IMR-90 (cell line): ENCODE results near the gene EBP. TPM values are rescaled to one million over a fixed set of nuclear protein-coding genes. Genes with fewer than 3 reads are reported as not detected.
A peak's percentile ranks its signal among the peaks of the same experiment; 100 is the strongest.

Experiments used
- ATAC-seq: fragments of 200-7000 bp; cut with Tn5 transposase; 2 replicates; pipeline ENCODE4 v1.9.1; 2020; ENCODE audit warnings: low read depth, mild to moderate bottlenecking, moderate library complexity
- BruUV-seq: library from RNA; stranded (reverse); fragments of 400-500 nt; replicated peaks from 2 replicates; lab custom pipeline; 2021; lab: Mats Ljungman, UMichigan
- CTCF ChIA-PET: fragments of 300-600 bp; formaldehyde crosslinking; extraction: SDS; loops from one replicate; lab custom pipeline; 2021; ENCODE audit warnings: antibody characterized with exemption; lab: Yijun Ruan, JAX
- POLR2A ChIA-PET: fragments of 300-600 bp; sonication (Branson Sonifier 250); formaldehyde crosslinking; loops from one replicate; lab custom pipeline; 2022; ENCODE audit warnings: antibody characterized with exemption; ENCODE audit not compliant: unreplicated experiment; lab: Charles Lee
- DNase-seq: peaks from one replicate; pipeline ENCODE4 v3.0.0; 2013
- H2AFZ ChIP-seq: replicated peaks from 2 replicates; pipeline ENCODE3; 2013; ENCODE audit warnings: low read length, mild to moderate bottlenecking; ENCODE audit not compliant: poor library complexity
- H2AK5ac ChIP-seq: 2 replicates; pipeline ENCODE4 v1.6.1; 2013; ENCODE audit warnings: low read depth, low read length, inconsistent platforms
- H2AK9ac ChIP-seq: replicated peaks from 2 replicates; pipeline ENCODE3; 2013; ENCODE audit warnings: mild to moderate bottlenecking, low read depth, low read length, moderate library complexity; ENCODE audit not compliant: poor library complexity
- H2BK120ac ChIP-seq: 2 replicates; pipeline ENCODE4 v1.6.1; 2013; ENCODE audit warnings: low read depth, low read length, inconsistent platforms
- H2BK15ac ChIP-seq: 3 replicates; pipeline ENCODE4 v1.6.1; 2013; ENCODE audit warnings: low read depth, low read length, inconsistent platforms
- H2BK20ac ChIP-seq: 2 replicates; pipeline ENCODE4 v1.6.1; 2013; ENCODE audit warnings: low read depth, mild to moderate bottlenecking, inconsistent platforms, low read length, moderate library complexity
- H2BK5ac ChIP-seq: 2 replicates; pipeline ENCODE4 v1.6.1; 2013; ENCODE audit warnings: mild to moderate bottlenecking, low read depth, low read length, inconsistent platforms; ENCODE audit not compliant: poor library complexity, severe bottlenecking
- H3K14ac ChIP-seq: replicated peaks from 2 replicates; pipeline ENCODE4 v1.6.1; 2013; ENCODE audit warnings: low read depth, low read length, inconsistent platforms
- H3K18ac ChIP-seq: 2 replicates; pipeline ENCODE4 v1.6.1; 2013; ENCODE audit warnings: low read depth, low read length, control low read depth
- H3K23ac ChIP-seq: 2 replicates; pipeline ENCODE4 v1.6.1; 2013; ENCODE audit warnings: low read depth, low read length, inconsistent platforms
- H3K27ac ChIP-seq: 2 replicates; pipeline ENCODE4 v1.5.1; 2013; ENCODE audit warnings: mild to moderate bottlenecking, control low read depth, low read length; ENCODE audit not compliant: insufficient read depth
- H3K27me3 ChIP-seq: 2 replicates; pipeline ENCODE4 v1.6.1; 2013; ENCODE audit warnings: low read length; ENCODE audit not compliant: control insufficient read depth, insufficient read depth
- H3K36me3 ChIP-seq: 2 replicates; pipeline ENCODE4 v1.6.1; 2013; ENCODE audit warnings: low read length, mixed read lengths; ENCODE audit not compliant: control insufficient read depth, insufficient read depth
- H3K4ac ChIP-seq: 2 replicates; pipeline ENCODE4 v1.6.1; 2013; ENCODE audit warnings: low read depth, low read length, inconsistent platforms
- H3K4me1 ChIP-seq: 2 replicates; pipeline ENCODE4 v1.6.1; 2013; ENCODE audit warnings: low read length, mixed read lengths; ENCODE audit not compliant: control insufficient read depth, insufficient read depth
- H3K4me2 ChIP-seq: 2 replicates; pipeline ENCODE4 v1.6.1; 2013; ENCODE audit warnings: low read depth, mild to moderate bottlenecking, control low read depth, low read length, moderate library complexity
- H3K4me3 ChIP-seq: 2 replicates; pipeline ENCODE4 v1.5.1; 2013; ENCODE audit warnings: low read depth, mild to moderate bottlenecking, control low read depth, low read length, moderate library complexity; ENCODE audit not compliant: insufficient read depth
- H3K56ac ChIP-seq: 2 replicates; pipeline ENCODE4 v1.6.1; 2013; ENCODE audit warnings: low read length, inconsistent platforms; ENCODE audit not compliant: insufficient read depth; ENCODE audit errors: extremely low read depth
- H3K79me1 ChIP-seq, 2 experiments: 2 replicates each; pipeline ENCODE4 v1.6.1; 2013; ENCODE audit warnings: low read length in 2 of 2, inconsistent platforms in 1 of 2, low read depth in 1 of 2
- H3K9ac ChIP-seq: 2 replicates; pipeline ENCODE4 v1.6.1; 2013; ENCODE audit warnings: low read depth, low read length, control low read depth
- H3K9me1 ChIP-seq: 2 replicates; pipeline ENCODE4 v1.6.1; 2013; ENCODE audit warnings: low read length, inconsistent platforms; ENCODE audit not compliant: insufficient read depth
- H3K9me3 ChIP-seq: 2 replicates; pipeline ENCODE4 v1.6.1; 2013; ENCODE audit warnings: low read length; ENCODE audit not compliant: control insufficient read depth, insufficient read depth
- H4K20me1 ChIP-seq: 2 replicates; pipeline ENCODE4 v1.6.1; 2013; ENCODE audit warnings: low read length, inconsistent platforms; ENCODE audit not compliant: insufficient read depth
- H4K5ac ChIP-seq: 2 replicates; pipeline ENCODE4 v1.6.1; 2013; ENCODE audit warnings: mild to moderate bottlenecking, low read depth, low read length, control low read depth
- H4K8ac ChIP-seq, 2 experiments: 2 replicates each; pipeline ENCODE4 v1.6.1; 2013; ENCODE audit warnings: low read depth in 2 of 2, low read length in 2 of 2, control low read depth in 1 of 2, inconsistent platforms in 1 of 2
- H4K91ac ChIP-seq: 2 replicates; pipeline ENCODE4 v1.6.1; 2013; ENCODE audit warnings: low read depth, low read length, inconsistent platforms; ENCODE audit not compliant: insufficient read depth
- BHLHE40 ChIP-seq: fragments of 150-350 bp; IDR thresholded peaks from 2 replicates; pipeline ENCODE4 v1.6.1; 2016; ENCODE audit warnings: mild to moderate bottlenecking, low read depth, low read length
- CEBPB ChIP-seq: IDR thresholded peaks from 2 replicates; pipeline ENCODE4 v1.6.1; 2012; ENCODE audit warnings: low read depth, low read length, improper control_type of control experiment
- CHD1 ChIP-seq: IDR thresholded peaks from 2 replicates; pipeline ENCODE4 v1.6.1; 2012; ENCODE audit warnings: low read depth, low read length, improper control_type of control experiment
- CTCF ChIP-seq: conservative IDR thresholded peaks from 2 replicates; pipeline ENCODE4 v1.5.1; 2012; ENCODE audit warnings: mild to moderate bottlenecking, low read depth, low read length, improper control_type of control experiment
- ELK1 ChIP-seq: fragments of 150-350 bp; IDR thresholded peaks from 2 replicates; pipeline ENCODE4 v1.6.1; 2016; ENCODE audit warnings: low read depth, mild to moderate bottlenecking, low read length, moderate library complexity, borderline replicate concordance
- FOS ChIP-seq: fragments of 150-350 bp; IDR thresholded peaks from 2 replicates; pipeline ENCODE4 v1.6.1; 2016; ENCODE audit warnings: low read depth, low read length
- MAFK ChIP-seq: IDR thresholded peaks from 2 replicates; pipeline ENCODE4 v1.6.1; 2012; ENCODE audit warnings: low read depth, low read length, improper control_type of control experiment
- MAZ ChIP-seq: IDR thresholded peaks from 2 replicates; pipeline ENCODE4 v1.6.1; 2012; ENCODE audit warnings: low read depth, mild to moderate bottlenecking, low read length, improper control_type of control experiment, moderate library complexity, borderline replicate concordance
- MXI1 ChIP-seq: IDR thresholded peaks from 2 replicates; pipeline ENCODE4 v1.6.1; 2012; ENCODE audit warnings: low read depth, mild to moderate bottlenecking, low read length, moderate library complexity, borderline replicate concordance
- NFE2L2 ChIP-seq: fragments of 150-350 bp; IDR thresholded peaks from 2 replicates; pipeline ENCODE4 v1.6.1; 2016; ENCODE audit warnings: low read depth, mild to moderate bottlenecking, low read length
- POLR2A ChIP-seq: IDR thresholded peaks from 2 replicates; pipeline ENCODE4 v1.6.1; 2012; ENCODE audit warnings: mild to moderate bottlenecking, low read depth, low read length
- RAD21 ChIP-seq: IDR thresholded peaks from 2 replicates; pipeline ENCODE4 v1.6.1; 2012; ENCODE audit warnings: low read length, improper control_type of control experiment
- RCOR1 ChIP-seq: IDR thresholded peaks from 2 replicates; pipeline ENCODE4 v1.6.1; 2012; ENCODE audit warnings: mild to moderate bottlenecking, low read length, improper control_type of control experiment; ENCODE audit not compliant: insufficient replicate concordance
- RFX5 ChIP-seq: IDR thresholded peaks from 2 replicates; pipeline ENCODE4 v1.8.0; 2012; ENCODE audit warnings: low read depth, mild to moderate bottlenecking, low read length, moderate library complexity
- SMC3 ChIP-seq: fragments of 150-350 bp; IDR thresholded peaks from 2 replicates; pipeline ENCODE4 v1.6.1; 2016; ENCODE audit warnings: low read depth, mild to moderate bottlenecking, antibody characterized with exemption, low read length, moderate library complexity
- USF2 ChIP-seq: fragments of 150-350 bp; IDR thresholded peaks from 2 replicates; pipeline ENCODE4 v1.6.1; 2017; ENCODE audit warnings: mild to moderate bottlenecking, antibody characterized with exemption, low read length, low read depth
- WGBS, 2 experiments: methylation state at CpG; one replicate each; pipeline versions ENCODE4 v1.1.5 to v1.1.7; 2013; ENCODE audit warnings: missing lambda C conversion rate in 2 of 2; ENCODE audit not compliant: insufficient read length in 1 of 2; ENCODE audit errors: extremely low coverage in 2 of 2; 5-methylcytosine and 5-hydroxymethylcytosine counted together
- dilution Hi-C: fragments of 300-500 bp; cut with HindIII; formaldehyde crosslinking; loops from one replicate; pipeline ENCODE4 v1.14.3; 2018; ENCODE audit warnings: low sequenced_read_pairs; ENCODE audit not compliant: unreplicated experiment
- in situ Hi-C: fragments of 300-500 bp; cut with MboI; formaldehyde crosslinking; loops from 3 replicates; pipeline ENCODE4 v1.14.3; 2019; ENCODE audit warnings: low sequenced_read_pairs, inconsistent platforms, mixed read lengths
- intact Hi-C: fragments of 100-400 bp; cut with micrococcal nuclease; formaldehyde crosslinking; loops from 2 replicates; pipeline ENCODE4 v1.10.0; 2022
- polyA plus RNA-seq, 3 experiments: library from polyadenylated mRNA; depleted of rRNA; stranded (reverse); fragments of >200 nt; gene quantifications; 2 replicates each; pipeline ENCODE4 v1.2.3, GENCODE V29; 2012; ENCODE audit warnings: low replicate concordance in 1 of 3
- total RNA-seq: library from RNA; depleted of rRNA; stranded (reverse); fragments of >200 nt; gene quantifications from 2 replicates; pipeline ENCODE4 v1.2.3, GENCODE V29; 2012

EBP gene
- total and polyA plus RNA-seq, 2 of the 4 experiments (the other 2 are of a cell fraction): 39.4 to 78.9 TPM

GRCh38 chrX:48497871-48498270 lies 23.7 kb upstream of the EBP start:
- Histone ChIP-seq H3K27me3 (no peaks in the 10 kb centered on the region), H4K91ac (no peak overlapping the region), H2BK15ac (no peak overlapping the region), H3K4me3 (no peak overlapping the region), H2BK120ac (no peak overlapping the region), H3K9me1 (peaks cover 2% of the 10 kb centered on the region; the same call in 1 of the 2 replicates), H3K56ac (no peak overlapping the region), H2AK9ac (no peak overlapping the region), H4K8ac (no peak overlapping the region), H2BK5ac (no peak overlapping the region), H3K79me1 (no peaks in the 10 kb centered on the region), H3K36me3 (no peaks in the 10 kb centered on the region), H3K9me3 (no peaks in the 10 kb centered on the region), H2AFZ (no peak overlapping the region), H2AK5ac (0 out of 2 replicates have a peak overlapping the region, but pooled peaks have one; percentile 11), H3K18ac (no peak overlapping the region), H2BK20ac (no peak overlapping the region), H3K14ac (no peak overlapping the region), H3K4ac (no peak overlapping the region), H4K5ac (no peak overlapping the region), H4K20me1 (no peaks in the 10 kb centered on the region), H3K9ac (no peak overlapping the region), H3K4me1 (0 out of 2 replicates have a peak, but pooled peaks cover 2% of the 10 kb centered on the region), H3K23ac (no peak overlapping the region), H3K4me2 (no peak overlapping the region), H3K27ac (no peak overlapping the region)
- ATAC-seq: no peak
- dilution Hi-C loops (no loop called here), in situ Hi-C loops (loop anchor here (10.0 kb wide), 1 partner anchor 413 kb away; no protein-coding TSS in a partner anchor), intact Hi-C loops (no loop called here)
- BruUV-seq: no TSS peak
- ChIA-PET CTCF (no interaction called here), POLR2A (no interaction called here)
- no CpG with 5 or more reads among the region's 5 CpGs for WGBS, 2 experiments
- DNase-seq: no peak
- no peak for TF ChIP-seq MAFK
- TF ChIP-seq CTCF: no peak
- TF ChIP-seq SMC3: no peak
- TF ChIP-seq CHD1: no peak
- no peak for TF ChIP-seq USF2
- TF ChIP-seq MAZ: no peak
- no peak for TF ChIP-seq ELK1
- no peak for TF ChIP-seq RFX5
- TF ChIP-seq POLR2A: no peak
- TF ChIP-seq BHLHE40: no peak
- no peak for TF ChIP-seq NFE2L2
- no peak for TF ChIP-seq MXI1
- TF ChIP-seq FOS: no peak
- no peak for TF ChIP-seq CEBPB
- no peak for TF ChIP-seq RCOR1
- TF ChIP-seq RAD21: no peak
